ENCODE data around the gene FAM13A.
"Not testable (repeated sequence)": the region's sequence is repeated elsewhere in the genome, so short reads cannot be mapped to it uniquely, and the experiment has no call there.

FAM13A gene

DNA sequence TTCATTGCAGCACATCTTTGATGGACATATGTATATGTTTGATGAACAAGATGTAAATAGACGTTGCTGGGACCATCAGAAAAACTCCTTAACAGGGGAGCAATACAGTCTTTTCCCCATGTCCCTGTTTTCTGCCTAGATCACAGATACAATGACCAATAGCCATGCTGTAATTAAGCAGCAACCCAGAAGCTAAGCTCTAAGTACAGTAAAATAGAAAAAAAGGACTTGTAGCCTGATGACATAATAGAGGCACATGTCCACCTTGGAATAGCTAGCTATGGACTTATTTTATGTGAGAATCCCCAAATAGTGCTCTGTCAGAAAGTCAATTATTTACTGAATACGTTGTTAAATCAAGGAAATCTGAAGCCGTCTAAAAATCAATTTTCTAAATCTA, 14.9 kb downstream of the FAM13A start:
- no peak for DNase-seq (ENCODE audit: low read depth)

DNA sequence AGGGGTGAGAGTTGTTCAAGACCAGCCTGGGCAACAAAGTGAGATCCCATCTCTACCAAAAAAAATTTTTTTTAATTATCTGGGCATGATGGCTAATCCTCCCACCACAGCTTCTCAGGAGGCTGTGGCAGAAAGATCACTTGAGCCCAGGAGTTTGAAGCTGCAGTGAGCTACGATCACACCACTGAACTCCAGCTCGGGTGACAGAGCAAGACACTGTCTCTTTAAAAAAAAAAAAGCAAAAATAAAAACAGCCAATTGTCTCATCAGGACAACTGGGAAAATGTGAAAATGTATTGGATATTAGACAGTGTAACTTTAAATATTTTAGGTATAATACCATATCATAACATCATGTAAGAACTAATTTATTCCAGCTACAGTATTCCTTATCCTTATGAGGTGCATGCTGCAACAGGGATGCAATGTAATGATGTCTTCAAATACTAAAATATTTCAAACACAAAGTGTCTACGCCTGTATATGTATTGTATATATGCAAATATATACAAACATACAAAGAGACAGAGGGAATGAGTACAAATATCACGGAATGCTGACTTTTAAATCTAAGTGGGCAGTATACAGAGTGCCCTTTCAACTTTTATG, 17.2 kb downstream of the FAM13A start:
- DNase-seq (ENCODE audit: low read depth), result no peak

DNA sequence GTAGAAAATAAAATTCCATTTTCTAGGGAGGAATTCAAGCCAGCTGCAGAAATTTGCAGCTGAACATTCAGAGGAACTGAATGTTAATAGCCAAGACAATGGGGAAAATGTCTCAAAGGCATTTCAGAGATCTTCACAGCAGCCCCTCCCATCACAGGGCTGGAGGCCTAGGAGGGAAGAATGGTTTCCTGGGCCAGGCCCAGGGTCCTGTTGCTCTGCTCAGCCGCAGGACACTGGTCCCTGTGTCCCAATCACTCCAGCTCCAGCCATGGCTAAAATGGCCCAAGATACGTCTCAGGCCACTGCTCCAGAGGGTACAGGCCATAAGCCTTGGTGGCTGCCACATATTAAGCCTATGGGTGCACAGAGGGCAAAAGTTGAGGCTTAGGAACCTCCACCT, 20.4 kb downstream of the FAM13A start:
- no peak for DNase-seq (ENCODE audit: low read depth)

DNA sequence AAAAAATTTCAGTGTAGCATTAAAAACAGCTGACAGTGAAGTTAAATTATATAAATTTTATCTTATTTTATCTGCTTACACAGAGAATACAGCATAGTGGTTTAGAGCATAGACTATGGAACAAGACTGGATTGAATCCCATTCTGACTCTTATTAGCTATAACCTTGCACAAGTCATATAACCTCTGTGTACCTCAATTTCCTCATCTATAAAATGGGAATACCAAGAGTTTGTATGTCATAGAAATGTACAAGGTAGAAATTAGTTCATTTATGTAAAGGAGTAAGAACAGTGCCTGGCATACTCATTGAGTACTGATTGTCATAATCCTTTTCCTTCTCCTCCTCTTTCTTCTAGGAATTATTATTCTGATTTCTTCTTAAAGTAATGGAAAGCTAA, 25.7 kb downstream of the FAM13A start:
- no peak for DNase-seq (ENCODE audit: low read depth)

DNA sequence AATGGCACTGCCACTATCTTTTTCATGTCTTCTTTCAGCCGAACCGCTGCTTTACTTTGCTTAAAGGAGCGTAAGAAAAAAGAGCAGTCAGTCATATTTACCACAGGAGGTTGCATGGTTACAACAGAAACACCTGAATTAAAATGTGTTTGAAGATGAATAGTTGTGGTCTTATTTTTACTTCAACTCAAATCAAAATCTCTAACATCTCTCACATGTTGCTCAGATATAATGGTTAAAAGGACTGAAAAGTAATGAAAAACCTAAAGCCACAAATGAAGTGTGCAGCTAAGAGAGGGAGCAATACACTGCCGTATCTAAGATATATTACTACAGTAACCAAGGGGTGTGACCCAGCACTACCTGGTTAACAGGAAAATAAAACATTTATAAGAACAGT, 27.4 kb downstream of the FAM13A start:
- no peak for DNase-seq (ENCODE audit: low read depth)

DNA sequence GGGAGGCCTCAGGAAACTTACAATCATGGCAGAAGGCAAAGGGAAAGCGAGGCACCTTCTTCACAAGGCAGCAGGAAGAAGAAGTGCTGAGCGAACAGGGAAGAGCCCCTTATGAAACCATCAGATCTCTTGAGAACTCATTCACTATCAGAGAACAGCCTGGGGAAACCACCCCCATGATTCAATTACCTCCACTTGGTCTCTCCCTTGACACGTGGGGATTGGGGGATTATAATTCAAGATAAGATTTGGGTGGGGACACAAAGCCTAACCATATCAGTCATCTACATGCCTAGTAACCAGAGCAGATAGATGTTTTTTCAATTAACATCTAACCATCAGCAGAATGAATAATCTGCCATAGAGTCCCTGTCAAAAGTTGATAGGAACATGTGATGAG, 30.4 kb downstream of the FAM13A start:
- no peak for DNase-seq (ENCODE audit: low read depth)

DNA sequence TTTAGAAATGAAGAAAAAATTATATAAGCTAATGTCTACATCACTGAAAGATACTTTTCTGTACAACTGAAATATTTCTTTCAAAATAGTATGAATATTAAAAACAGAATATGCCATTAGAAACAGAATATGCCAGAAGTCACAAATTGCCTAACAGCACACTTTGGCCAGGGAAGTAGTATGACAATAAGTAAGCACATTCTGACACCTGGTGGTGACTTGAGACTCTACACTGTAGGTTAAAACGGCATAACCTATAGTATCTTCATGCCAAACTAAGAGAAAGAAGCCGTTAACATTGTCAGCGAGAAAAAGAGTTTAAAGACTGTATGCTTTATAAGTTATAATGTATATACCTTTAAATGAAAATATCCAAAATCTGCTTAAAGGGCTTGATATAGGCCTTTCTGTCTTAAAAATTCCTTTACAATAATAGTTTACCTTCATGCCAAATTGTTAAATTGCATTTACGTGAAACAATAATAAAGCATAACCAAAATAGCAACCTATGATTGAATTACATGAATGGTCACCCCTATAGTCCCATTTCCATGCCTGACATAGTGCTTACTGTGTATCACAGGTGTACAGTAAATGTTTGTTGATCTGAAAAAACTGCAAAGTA, 32.8 kb downstream of the FAM13A start:
- DNase-seq (ENCODE audit: low read depth), result peak; percentile 20

DNA sequence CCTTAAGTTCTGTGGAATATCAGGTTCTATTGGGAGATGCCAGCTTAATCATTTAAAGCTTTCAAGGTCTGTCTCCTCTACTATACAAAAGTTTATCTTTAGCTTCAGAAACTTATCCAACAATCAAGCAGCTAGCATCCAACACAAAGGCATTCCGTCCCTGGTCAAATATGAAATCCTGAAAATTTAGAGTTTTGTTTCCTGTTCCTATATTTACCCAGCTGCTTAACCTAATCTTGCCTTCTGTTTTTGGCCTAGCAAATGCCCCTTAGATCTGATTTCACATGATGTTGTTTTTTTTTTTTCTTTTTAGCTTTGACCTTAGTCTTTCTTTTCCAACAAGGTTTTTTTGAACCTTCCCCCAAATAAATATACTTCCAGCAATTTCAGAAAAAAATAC, 33.8 kb downstream of the FAM13A start:
- DNase-seq (ENCODE audit: low read depth), result no peak

DNA sequence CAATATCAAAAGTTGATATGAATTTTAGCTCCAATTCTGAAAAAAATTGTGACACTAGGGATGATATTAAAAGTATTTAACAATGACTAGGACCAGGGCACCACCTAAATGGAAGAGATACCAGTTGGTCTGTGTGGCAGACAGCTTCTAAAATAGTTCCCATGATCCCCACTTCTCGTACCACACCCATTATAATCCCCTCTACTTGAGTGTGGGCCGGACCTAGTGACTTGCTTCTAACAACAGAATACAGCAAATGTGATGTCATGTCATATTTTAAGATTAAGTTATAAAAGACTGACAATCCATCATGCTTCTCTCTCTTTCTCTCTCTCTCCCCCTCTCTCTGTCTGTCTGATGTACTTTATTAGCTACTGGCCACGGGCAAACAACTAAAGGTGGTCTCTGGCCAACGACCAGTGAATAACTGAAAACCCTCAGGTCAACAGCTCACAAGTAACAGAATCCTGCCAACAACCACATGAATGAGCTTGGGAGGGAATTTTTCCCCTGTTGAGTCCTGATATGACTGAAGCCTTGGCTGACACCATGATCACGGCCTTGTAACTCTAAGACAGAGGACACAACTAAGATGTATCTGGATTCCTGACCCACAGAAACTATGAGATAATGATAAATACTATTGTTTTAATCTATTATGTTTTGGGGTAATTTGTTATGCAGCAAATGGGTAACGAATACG, 34.4 kb downstream of the FAM13A start:
- DNase-seq (ENCODE audit: low read depth), result no peak

DNA sequence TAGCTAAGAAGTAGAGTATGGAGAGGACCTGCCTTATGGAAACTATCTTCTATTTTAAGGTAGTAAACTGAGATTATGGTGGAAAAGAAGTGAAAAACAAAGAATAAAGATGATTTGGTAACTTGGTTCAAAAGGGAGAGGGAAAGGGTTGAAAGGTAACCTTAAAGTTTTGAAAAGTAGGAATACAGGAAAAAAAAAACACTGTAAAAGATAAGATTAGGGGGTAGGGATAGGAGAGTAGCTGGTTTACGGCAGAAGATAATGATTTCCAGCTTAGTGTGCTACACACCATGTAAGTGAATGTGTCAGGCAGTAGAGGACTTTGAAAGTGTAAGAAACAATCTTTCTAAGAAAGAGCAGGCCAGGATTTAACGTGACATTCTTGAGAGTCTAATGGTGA, 35.3 kb downstream of the FAM13A start:
- no peak for DNase-seq (ENCODE audit: low read depth)

DNA sequence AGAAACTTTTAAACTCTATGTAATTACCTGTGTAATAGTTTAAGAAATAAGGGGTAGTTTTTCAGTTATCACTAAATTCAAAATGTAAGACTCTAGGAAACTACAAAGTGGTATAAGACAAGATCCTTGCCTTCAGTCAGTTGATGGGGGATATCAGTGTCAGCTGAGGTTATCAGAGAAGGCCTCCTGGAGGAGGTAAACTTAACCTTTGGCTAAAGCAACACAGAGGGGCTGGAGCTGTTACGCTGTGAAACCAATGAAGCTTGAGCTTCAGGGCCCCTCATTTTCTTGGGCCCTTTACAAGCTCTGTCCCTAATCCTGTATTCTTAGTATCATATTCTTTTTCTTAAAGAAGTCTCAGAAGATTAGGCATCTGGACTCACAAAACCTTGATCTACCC, 35.9 kb downstream of the FAM13A start:
- no peak for DNase-seq (ENCODE audit: low read depth)

DNA sequence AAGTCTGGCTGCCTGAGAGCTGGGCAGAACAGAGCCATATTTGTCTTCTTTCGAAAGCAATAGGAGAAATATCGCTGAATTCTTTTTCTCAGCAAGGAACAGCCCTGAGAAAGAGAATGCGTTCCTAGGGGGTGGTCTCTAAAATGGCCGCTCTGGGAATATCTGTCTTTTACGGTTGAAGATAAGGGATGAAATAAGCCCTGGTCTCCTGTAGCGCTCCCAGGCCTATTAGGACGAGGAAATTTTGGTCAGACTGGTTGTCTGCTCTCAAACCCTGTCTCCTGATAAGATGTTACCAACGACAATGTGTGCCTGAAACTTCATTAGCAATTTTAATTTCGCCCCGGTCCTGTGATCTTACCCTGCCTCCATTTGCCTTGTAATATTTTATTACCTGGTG, 42.1 kb downstream of the FAM13A start:
- not testable (repeated sequence) for DNase-seq (ENCODE audit: low read depth)

DNA sequence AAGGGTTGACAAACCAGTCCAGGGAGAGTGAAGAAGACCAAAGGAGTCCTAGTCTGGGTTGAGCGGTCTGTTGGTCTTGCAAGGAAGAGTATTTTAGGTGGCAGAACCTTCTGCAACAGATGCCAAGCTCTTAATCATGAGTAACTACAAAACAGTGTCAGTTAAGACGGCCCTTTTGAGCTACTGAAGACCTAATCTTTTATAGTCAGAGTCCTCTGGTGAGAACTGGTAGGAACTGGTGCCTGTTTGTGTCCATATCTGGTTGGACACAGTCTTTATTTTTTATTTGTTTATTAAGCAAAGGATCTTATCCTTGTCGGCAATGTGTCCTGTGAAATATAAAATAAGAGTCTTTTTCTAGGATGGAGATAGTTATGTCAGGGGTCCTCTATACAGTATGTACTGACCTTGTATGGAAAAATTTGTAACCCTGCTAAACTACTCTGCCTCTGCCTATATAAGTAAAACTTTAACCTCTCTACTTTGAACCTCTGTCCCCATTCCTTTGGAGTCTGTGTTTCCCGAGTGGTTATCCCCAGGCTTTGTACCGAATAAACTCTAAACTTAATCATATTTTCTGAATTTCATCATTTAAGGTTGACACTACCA, 47.1 kb downstream of the FAM13A start:
- DNase-seq (ENCODE audit: low read depth), result no peak

DNA sequence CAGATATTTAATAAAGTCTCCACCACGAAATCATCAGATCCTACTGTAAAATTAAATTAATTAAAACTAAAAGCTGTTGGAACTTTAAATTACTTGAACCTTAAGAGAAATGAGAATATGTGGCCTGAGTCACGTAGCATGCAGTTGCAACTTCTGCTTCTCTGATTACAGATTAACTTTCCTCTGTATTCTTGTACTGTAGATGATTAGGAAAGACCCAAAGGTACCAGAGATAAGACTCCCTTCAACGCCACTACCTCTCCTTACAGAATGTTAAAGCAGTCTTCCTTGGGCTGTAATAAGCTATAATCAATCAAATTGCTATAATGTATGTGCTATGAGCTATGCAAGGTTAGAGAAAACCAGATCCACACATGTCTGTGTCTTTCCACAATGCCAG, 47.9 kb downstream of the FAM13A start:
- DNase-seq (ENCODE audit: low read depth), result no peak

DNA sequence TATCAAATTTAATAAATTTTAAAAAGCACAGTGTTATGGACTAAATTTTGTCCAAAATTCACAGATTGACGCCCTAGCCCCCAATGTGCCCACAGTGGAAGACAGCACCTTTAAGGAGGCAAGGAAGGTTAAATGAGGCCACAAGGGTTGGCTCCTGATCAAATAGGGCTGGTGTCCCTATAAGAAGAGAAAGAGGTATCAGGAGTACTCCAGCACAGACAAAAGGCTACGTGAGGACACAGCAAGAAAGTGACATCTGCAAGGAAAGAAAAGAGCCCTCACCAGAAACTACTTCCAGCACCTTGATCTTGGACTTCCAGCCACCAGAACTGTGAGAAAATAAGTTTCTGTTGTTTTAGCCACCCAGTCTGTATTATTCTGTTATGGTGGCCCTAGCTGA, 48.8 kb downstream of the FAM13A start:
- no peak for DNase-seq (ENCODE audit: low read depth)

DNA sequence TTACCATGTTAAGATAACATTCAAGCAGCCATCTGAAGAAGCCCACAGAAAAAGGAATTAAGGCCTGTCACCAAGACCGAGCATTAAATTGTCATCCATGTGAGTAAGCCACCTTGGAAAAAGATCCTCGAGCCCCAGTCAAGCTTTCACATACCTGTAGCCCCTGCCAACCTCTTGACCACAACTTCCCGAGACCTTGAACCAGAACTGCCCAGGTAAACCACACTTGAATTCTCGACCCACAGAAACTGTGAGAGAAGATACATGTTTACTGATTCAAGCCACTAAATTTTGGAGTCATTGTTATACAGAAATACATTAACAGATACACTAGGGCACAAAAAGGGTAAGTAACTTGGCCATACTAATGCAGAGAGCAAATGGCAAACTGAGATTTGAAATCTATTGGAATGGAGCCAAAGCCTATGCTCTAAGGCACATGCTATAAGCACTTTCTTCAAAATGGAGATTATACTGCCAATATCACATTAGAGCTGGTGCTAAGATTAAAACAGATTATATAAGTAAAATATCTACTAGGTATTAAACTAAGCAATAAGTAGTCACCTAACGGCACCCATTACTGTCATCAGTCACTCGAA, 49.5 kb downstream of the FAM13A start:
- DNase-seq (ENCODE audit: low read depth), result no peak

DNA sequence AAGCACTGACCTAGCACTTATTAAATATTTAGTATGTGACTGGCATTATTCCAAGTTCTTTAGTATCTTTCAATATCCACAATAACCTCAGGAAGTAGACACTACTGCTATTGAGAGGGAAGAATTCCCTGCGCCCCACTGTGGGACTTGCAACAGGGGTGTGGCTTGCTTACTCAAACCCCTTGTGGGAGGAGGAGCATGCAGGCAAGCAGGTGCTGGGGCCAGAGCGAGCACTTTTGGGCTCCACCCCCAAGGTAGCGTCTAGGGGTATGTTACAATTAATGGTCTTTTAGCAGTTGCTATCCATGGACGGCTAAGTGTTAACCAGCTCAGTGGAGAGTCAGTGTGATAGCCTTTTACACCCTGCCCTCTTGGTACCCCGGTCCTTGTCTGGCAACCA, 50.7 kb downstream of the FAM13A start:
- no peak for DNase-seq (ENCODE audit: low read depth)

DNA sequence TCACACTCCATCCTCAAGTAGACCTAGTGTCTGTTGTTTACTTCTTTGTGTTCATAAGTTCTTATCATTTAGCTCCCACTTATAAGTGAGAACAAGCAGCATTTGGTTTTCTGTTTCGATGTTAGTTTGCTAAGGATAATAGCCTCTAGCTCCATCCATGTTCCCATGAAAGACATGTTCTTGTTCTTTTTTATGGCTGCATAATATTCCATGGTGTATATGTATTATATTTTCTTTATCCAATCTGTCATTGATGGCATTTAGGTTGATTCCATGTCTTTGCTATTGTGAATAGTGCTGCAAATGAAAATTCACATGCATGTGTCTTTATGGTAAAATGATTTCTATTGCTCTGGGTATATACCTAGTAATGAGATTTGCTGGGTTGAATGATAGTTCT, 51.9 kb downstream of the FAM13A start:
- not testable (repeated sequence) for DNase-seq (ENCODE audit: low read depth)

DNA sequence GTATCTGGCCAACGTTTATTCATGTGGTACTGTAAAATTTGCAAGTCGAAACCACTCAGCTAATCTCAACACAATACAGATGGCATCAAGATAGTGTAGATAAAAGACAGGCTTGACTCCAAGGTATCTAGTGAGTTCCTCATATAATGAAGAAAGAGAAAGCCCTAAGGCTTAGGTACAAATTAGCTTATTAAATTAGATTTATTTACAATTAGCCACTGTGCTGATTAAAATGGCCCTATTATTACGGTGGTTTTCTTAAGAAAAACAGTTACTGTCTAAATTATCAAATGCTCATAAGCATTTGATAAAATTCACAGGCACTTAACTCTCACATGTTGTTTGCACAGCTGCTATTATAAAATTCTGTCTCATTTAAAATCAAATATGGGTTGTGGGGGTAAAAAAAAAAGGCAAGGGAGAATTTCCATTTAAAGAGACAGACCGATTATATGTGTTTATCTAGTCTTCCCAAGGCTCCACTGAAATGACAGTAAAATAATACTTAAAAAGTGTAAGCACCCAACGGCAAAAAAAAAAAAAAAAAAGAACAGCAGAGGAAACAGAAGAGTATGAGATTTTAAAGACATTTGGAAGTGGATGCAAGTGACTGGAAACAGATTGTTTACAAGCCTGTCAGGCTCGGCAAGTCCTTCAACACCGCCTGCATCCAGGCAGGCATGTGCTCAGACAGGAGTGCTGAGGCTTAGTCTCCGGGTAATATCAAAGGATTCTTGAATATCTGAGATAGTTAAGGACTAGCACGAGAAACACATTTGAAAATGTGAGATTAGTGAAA, 55.1 kb downstream of the FAM13A start:
- DNase-seq (ENCODE audit: low read depth), result no peak

DNA sequence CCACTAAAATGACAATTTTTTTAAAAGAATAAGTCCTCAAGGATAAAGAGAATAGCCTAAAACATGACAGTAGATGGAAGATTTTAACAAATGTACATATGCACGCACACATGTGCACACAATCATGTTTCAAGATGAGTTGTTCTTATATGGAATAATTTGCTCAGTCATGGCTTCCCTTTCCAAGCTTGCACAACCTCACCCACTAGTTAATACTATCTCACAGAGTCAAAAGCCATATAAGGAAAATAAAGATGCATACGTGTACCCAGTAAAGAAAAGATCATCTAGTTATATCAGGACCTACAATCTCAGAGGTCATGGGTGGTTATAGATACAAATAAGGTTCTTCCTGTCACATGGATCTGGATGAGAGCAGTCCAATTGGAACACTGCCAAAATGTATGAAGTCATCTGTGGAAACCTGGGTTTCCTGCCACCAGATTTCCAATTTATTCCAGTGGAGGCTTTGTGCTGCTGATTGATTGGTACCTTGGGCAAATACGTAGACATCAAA, 56.1 kb downstream of the FAM13A start:
- no peak for DNase-seq (ENCODE audit: low read depth)

DNA sequence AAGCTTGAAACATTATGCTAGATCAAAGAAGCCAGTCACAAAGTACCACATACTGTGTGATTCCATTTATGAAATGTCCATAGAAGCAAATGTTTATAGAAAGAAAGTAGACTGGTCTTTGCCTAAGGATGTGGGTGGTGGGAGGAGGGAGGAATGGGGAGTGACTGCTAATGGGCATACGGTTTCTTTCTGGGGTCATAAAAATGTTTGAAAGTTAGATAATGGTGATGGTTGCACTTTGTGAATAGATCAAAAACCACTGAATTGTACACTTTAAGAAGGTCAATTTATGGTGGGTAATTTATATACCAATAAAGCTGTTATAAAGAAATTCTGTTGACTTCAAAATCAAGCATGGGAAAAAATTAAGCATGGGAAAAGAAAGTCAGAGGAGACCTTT, 56.6 kb downstream of the FAM13A start:
- DNase-seq (ENCODE audit: low read depth), result no peak

DNA sequence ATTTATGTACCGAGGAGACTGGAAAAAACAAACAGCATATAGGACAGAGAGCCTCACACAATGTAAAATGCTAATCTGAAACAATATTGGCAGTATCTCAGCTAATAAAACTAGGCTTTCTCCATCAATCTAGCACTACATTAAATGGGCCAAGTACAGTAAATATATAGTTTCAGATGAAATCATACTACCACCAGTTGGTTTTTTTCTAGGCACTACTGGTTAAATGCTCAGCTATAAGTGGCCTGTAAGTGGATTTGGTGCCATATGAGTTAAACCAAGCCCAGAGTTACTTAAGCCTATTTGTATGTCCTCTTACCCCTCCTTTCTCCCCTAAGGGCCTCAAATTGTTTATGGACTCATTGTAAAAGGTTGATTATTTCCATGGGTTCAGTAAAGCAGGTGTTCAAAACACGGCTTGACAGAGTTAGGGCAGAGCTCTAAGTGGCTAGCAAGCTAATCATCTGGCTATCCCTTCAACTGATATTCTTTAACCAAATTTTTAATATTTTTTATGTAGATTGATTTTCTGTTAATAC, 57.5 kb downstream of the FAM13A start:
- no peak for DNase-seq (ENCODE audit: low read depth)
